SW 1271 (cell line): Measurements from ENCODE around the gene MAPRE3.

Experiments used
- DNase-seq, 2 experiments: peaks; one replicate each; lab custom pipeline; 2025; lab: John Stamatoyannopoulos, UW

MAPRE3 gene

GRCh38 chr2:26950246-26950645 lies 20.2 kb upstream of the MAPRE3 start:
- DNase-seq, result no peak

DNA sequence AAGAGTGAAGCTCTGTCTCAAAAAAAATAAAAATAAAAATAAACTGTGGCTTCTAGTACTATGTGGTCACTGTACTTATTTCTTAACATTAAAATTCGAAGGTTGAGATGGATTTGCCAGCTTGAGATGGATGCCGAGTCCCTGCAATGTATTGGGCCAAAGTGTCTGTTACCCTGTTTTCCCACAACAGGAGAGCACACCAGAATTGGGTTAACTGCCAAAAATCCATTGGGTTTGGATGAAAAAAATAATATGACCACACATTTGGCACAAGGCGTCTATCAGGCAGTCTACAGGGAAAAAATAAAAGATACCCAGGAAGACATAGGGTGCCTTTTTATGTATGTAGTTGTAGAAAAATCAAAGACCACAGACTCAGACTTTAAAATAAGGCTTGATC lies 19.2 kb upstream of the MAPRE3 start:
- no peak for DNase-seq

DNA sequence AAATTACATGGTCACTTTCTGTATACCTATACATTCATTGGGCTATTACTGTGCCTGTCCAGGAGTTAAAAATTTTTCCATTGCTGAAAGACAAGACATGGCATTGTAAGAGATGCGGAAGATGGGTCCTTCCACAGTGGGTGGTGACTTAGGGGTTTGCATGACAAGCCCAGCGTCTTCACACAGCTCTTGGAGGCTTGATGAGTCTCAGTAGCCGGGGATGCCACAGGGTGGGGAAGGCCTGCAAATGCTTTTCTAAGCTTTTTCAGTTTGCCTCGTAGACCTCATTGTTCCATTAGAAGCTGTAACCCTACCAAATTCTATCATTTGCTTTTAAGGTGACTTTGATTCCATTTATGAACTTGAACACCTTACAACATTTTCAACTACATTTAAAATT lies 18.1 kb upstream of the MAPRE3 start:
- DNase-seq, result no peak

- DNase-seq, result no peak
Observed at GRCh38 chr2:26954135-26954534, 16.3 kb upstream of the MAPRE3 start.

- DNase-seq, result no peak
Observed at GRCh38 chr2:26957041-26957440, 13.4 kb upstream of the MAPRE3 start.

DNA sequence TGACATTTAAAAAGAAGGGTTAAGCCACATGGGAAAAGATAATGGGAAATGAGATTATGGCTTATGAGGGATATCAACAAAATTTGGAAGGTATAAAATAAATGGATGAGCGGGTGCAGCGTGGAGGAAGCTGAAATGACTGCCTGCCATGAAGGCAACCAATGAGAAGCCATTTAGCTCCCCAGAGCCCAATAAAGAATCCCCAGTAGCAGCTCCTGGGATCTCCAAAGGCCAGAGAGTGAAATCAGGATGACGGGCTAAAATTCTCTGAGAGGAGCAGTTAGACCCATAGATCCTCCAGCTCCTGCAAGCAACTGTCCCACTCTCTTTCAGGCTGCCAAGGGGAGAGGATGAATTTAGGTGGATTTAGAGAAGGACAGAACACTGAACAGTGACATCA lies 12.9 kb upstream of the MAPRE3 start:
- DNase-seq, result no peak

DNA sequence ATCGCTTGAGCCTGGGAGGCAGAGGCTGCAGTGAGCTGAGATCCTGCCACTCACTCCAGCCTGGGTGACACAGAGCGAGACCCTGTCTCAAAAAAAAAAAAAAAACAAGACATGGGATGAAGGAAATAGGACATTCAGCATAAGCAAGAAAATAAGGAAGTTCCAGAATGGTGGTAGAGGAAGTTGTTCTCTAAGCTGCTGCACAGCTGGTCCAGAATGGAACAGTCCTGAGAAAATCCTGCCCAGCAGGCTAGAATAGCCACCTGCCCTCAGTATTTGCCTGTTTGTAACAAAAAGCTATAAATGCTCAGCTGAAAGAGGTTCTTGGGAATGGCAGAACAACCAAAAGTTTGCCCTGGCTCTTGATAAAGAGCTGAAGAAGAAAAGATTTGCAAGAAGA lies 11.1 kb upstream of the MAPRE3 start:
- no peak for DNase-seq

GRCh38 chr2:26964446-26965130 lies 5.8 kb upstream of the MAPRE3 start:
- DNase-seq, result no peak

DNA sequence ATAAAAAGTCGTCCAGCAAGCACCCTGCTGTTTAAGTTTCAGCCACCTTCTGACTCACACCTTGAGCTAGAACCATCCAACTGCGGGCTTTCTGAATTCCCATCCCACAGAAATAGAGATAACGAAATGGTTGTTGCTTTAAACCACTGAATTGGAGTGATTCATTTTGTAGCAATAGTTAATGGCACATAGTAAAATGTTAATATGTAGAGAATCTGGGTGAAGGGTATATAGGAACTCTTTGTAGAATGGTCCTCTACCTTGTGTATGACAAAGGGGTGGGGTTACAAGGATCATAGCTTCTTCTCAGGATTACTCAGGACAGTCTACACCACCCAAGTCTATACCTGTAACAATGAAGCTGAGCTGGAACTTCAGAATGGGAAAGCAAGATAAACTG lies 2.4 kb upstream of the MAPRE3 start:
- no peak for DNase-seq

GRCh38 chr2:26969077-26969844 lies 1.2 kb upstream of the MAPRE3 start:
- no peak for DNase-seq

DNA sequence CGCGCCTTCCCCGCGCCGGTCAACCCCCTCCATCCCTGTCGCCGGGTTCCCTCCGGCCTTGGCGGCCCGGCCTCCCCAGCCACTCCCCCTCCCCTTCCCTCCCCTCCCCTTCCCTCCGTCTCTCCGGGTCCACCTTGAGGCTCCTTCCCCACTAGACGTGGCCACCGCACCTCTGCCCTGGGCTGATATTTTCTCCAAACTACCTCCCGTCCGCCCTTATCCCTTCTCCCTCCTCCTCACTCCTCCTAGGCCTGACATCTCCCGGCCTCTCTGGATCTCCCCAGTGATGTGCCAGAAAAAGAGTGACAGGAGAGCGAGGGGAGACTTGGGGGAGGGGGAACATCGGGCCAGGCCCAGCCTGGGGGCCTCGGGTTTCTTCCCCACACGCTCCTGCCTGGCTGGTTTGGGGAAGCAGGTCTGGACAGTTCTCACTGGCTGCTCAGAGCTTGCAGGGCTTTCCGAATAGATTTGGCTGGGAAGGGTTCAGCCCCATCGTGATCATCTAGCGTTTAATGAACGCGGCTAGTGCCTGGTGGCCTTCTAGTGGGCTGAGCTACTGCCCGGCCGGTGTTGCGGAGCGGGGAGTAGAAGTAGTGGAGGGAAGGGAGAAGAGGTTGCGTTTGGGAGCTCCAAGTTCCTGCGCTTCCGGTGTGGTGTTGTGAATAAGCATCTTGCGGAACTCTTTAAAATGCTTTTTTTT lies 641 bp downstream of the MAPRE3 start:
- no peak for DNase-seq

DNA sequence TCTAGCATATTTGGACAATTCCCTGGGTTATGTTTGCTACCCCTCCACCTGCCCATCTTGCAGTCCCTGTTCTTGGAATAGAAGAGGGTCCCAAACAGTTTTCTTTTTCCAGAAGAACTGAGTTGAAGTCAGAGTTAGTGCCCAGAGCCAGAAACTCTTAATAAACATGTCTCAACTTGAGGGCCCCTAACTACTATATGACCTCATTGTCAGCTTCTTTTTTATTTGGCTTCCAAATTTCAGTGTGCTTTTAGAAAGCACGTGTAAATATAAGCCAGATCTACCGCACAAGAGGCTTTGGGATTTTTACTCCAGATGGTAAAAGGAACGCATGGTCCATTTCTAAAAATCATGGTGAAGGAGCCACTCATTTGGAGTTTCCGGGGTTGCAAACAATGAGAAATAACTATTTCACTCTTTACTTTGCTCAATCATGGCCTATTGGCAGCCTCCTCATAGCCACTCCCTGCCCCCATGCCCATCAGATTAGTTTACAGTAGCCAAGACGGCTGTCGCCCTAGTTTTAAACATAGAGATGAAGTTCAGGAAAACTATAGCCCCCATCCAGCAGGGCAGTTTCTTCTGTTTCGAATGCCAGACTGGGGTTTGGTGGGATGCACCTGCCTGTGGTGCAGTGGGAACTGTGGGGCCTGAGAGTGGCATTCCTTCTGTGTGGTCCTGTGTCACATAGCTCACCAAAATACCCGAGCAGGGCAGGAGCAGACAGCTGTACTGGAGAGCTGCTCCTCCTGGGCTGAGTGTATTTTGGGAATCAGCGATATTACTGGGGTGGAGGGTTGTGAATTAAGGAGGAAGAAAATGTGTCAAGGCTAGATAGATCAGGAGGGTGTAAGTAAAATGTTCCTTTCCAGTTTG lies 1.7 kb downstream of the MAPRE3 start:
- DNase-seq, result no peak

GRCh38 chr2:26974352-26974751 lies 3.9 kb downstream of the MAPRE3 start:
- no peak for DNase-seq

GRCh38 chr2:26975102-26975501 lies 4.7 kb downstream of the MAPRE3 start:
- DNase-seq, result no peak

- DNase-seq, result no peak
Observed at GRCh38 chr2:26975656-26976055, 5.2 kb downstream of the MAPRE3 start.

DNA sequence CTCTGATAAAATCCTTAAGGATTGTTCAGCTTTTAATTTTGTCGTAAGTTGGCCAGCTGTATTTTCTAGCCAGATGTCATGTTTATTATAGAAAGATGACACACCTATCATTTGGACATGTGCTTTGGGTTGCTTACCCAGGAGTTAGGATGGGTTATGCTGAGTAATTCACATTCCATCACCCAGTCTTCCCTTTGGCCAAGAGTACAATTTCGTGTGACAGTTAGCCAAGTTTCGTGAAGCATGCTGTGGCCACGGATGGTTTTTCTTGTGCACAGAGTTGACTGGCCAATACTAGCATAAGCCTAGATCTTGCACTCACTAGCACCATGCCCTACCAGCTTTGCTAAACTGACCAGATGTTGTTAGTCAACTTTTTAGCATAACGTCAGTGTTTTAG lies 5.8 kb downstream of the MAPRE3 start:
- DNase-seq, result no peak

- no peak for DNase-seq
Observed at GRCh38 chr2:26977012-26977411, 6.6 kb downstream of the MAPRE3 start.

- DNase-seq, result no peak
Observed at GRCh38 chr2:26978061-26978596, 7.7 kb downstream of the MAPRE3 start.

DNA sequence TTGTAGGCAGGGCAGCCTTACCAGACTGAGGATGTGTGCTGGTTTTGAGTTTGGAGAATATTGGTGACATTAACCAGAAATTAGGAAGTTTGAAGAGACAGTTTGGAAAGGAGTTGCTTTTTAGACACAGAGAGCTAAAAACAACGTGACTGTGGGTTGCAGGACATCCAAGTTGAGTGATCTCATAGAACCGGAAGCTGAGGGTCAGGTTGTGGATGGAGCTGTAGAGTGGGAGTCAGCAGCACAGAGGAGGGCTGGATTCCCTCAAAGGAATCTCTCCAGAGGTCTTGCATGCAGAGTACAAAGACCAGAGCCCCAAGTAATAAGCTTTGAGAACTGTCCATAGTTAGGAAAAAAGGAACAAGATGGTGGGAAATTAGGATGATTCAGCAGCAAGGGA lies 9.3 kb downstream of the MAPRE3 start:
- DNase-seq, result no peak

DNA sequence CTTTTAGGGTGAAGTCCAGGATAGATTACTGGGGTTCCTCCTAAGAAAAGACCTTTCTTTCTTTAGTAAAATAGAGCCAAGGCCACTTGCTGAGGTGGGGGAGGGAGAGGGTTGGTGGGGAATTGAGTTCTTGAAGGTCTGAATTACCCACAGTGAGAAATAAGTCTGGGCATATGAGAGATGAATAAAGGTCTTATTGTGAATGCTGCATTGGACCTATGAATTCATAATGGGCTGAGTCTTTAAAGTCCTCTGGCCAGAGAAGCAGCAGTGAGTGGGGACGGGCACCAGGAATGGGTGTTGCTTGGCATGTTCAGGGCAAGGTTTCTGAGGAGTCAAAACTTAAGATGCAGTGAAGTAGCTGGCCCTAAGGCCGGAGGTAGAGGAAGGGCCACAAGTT lies 10.5 kb downstream of the MAPRE3 start:
- no peak for DNase-seq

- peak in 1 of 2 experiments; percentile 61 for DNase-seq
Observed at GRCh38 chr2:26982102-26982742, 11.8 kb downstream of the MAPRE3 start.
